IMR-90 (cell line): ENCODE results near the gene FBLIM1. TPM values are rescaled to one million over a fixed set of nuclear protein-coding genes. Genes with fewer than 3 reads are reported as not detected.

ENCODE experiments used
- ATAC-seq: fragments of 200-7000 bp; cut with Tn5 transposase; 2 replicates; pipeline ENCODE4 v1.9.1; 2020; ENCODE audit warnings: low read depth, mild to moderate bottlenecking, moderate library complexity
- BruUV-seq: library from RNA; stranded (reverse); fragments of 400-500 nt; replicated peaks from 2 replicates; lab custom pipeline; 2021; lab: Mats Ljungman, UMichigan
- CTCF ChIA-PET: fragments of 300-600 bp; formaldehyde crosslinking; extraction: SDS; loops from one replicate; lab custom pipeline; 2021; ENCODE audit warnings: antibody characterized with exemption; lab: Yijun Ruan, JAX
- POLR2A ChIA-PET: fragments of 300-600 bp; sonication (Branson Sonifier 250); formaldehyde crosslinking; loops from one replicate; lab custom pipeline; 2022; ENCODE audit warnings: antibody characterized with exemption; ENCODE audit not compliant: unreplicated experiment; lab: Charles Lee
- DNase-seq: peaks from one replicate; pipeline ENCODE4 v3.0.0; 2013
- H2AFZ ChIP-seq: replicated peaks from 2 replicates; pipeline ENCODE3; 2013; ENCODE audit warnings: low read length, mild to moderate bottlenecking; ENCODE audit not compliant: poor library complexity
- H2AK5ac ChIP-seq: 2 replicates; pipeline ENCODE4 v1.6.1; 2013; ENCODE audit warnings: low read depth, low read length, inconsistent platforms
- H2AK9ac ChIP-seq: replicated peaks from 2 replicates; pipeline ENCODE3; 2013; ENCODE audit warnings: mild to moderate bottlenecking, low read depth, low read length, moderate library complexity; ENCODE audit not compliant: poor library complexity
- H2BK120ac ChIP-seq: 2 replicates; pipeline ENCODE4 v1.6.1; 2013; ENCODE audit warnings: low read depth, low read length, inconsistent platforms
- H2BK15ac ChIP-seq: 3 replicates; pipeline ENCODE4 v1.6.1; 2013; ENCODE audit warnings: low read depth, low read length, inconsistent platforms
- H2BK20ac ChIP-seq: 2 replicates; pipeline ENCODE4 v1.6.1; 2013; ENCODE audit warnings: low read depth, mild to moderate bottlenecking, inconsistent platforms, low read length, moderate library complexity
- H2BK5ac ChIP-seq: 2 replicates; pipeline ENCODE4 v1.6.1; 2013; ENCODE audit warnings: mild to moderate bottlenecking, low read depth, low read length, inconsistent platforms; ENCODE audit not compliant: poor library complexity, severe bottlenecking
- H3K14ac ChIP-seq: replicated peaks from 2 replicates; pipeline ENCODE4 v1.6.1; 2013; ENCODE audit warnings: low read depth, low read length, inconsistent platforms
- H3K18ac ChIP-seq: 2 replicates; pipeline ENCODE4 v1.6.1; 2013; ENCODE audit warnings: low read depth, low read length, control low read depth
- H3K23ac ChIP-seq: 2 replicates; pipeline ENCODE4 v1.6.1; 2013; ENCODE audit warnings: low read depth, low read length, inconsistent platforms
- H3K27ac ChIP-seq: 2 replicates; pipeline ENCODE4 v1.5.1; 2013; ENCODE audit warnings: mild to moderate bottlenecking, control low read depth, low read length; ENCODE audit not compliant: insufficient read depth
- H3K27me3 ChIP-seq: 2 replicates; pipeline ENCODE4 v1.6.1; 2013; ENCODE audit warnings: low read length; ENCODE audit not compliant: control insufficient read depth, insufficient read depth
- H3K36me3 ChIP-seq: 2 replicates; pipeline ENCODE4 v1.6.1; 2013; ENCODE audit warnings: low read length, mixed read lengths; ENCODE audit not compliant: control insufficient read depth, insufficient read depth
- H3K4ac ChIP-seq: 2 replicates; pipeline ENCODE4 v1.6.1; 2013; ENCODE audit warnings: low read depth, low read length, inconsistent platforms
- H3K4me1 ChIP-seq: 2 replicates; pipeline ENCODE4 v1.6.1; 2013; ENCODE audit warnings: low read length, mixed read lengths; ENCODE audit not compliant: control insufficient read depth, insufficient read depth
- H3K4me2 ChIP-seq: 2 replicates; pipeline ENCODE4 v1.6.1; 2013; ENCODE audit warnings: low read depth, mild to moderate bottlenecking, control low read depth, low read length, moderate library complexity
- H3K4me3 ChIP-seq: 2 replicates; pipeline ENCODE4 v1.5.1; 2013; ENCODE audit warnings: low read depth, mild to moderate bottlenecking, control low read depth, low read length, moderate library complexity; ENCODE audit not compliant: insufficient read depth
- H3K56ac ChIP-seq: 2 replicates; pipeline ENCODE4 v1.6.1; 2013; ENCODE audit warnings: low read length, inconsistent platforms; ENCODE audit not compliant: insufficient read depth; ENCODE audit errors: extremely low read depth
- H3K79me1 ChIP-seq, 2 experiments: 2 replicates each; pipeline ENCODE4 v1.6.1; 2013; ENCODE audit warnings: low read length in 2 of 2, inconsistent platforms in 1 of 2, low read depth in 1 of 2
- H3K9ac ChIP-seq: 2 replicates; pipeline ENCODE4 v1.6.1; 2013; ENCODE audit warnings: low read depth, low read length, control low read depth
- H3K9me1 ChIP-seq: 2 replicates; pipeline ENCODE4 v1.6.1; 2013; ENCODE audit warnings: low read length, inconsistent platforms; ENCODE audit not compliant: insufficient read depth
- H3K9me3 ChIP-seq: 2 replicates; pipeline ENCODE4 v1.6.1; 2013; ENCODE audit warnings: low read length; ENCODE audit not compliant: control insufficient read depth, insufficient read depth
- H4K20me1 ChIP-seq: 2 replicates; pipeline ENCODE4 v1.6.1; 2013; ENCODE audit warnings: low read length, inconsistent platforms; ENCODE audit not compliant: insufficient read depth
- H4K5ac ChIP-seq: 2 replicates; pipeline ENCODE4 v1.6.1; 2013; ENCODE audit warnings: mild to moderate bottlenecking, low read depth, low read length, control low read depth
- H4K8ac ChIP-seq, 2 experiments: 2 replicates each; pipeline ENCODE4 v1.6.1; 2013; ENCODE audit warnings: low read depth in 2 of 2, low read length in 2 of 2, control low read depth in 1 of 2, inconsistent platforms in 1 of 2
- H4K91ac ChIP-seq: 2 replicates; pipeline ENCODE4 v1.6.1; 2013; ENCODE audit warnings: low read depth, low read length, inconsistent platforms; ENCODE audit not compliant: insufficient read depth
- BHLHE40 ChIP-seq: fragments of 150-350 bp; IDR thresholded peaks from 2 replicates; pipeline ENCODE4 v1.6.1; 2016; ENCODE audit warnings: mild to moderate bottlenecking, low read depth, low read length
- CEBPB ChIP-seq: IDR thresholded peaks from 2 replicates; pipeline ENCODE4 v1.6.1; 2012; ENCODE audit warnings: low read depth, low read length, improper control_type of control experiment
- ELK1 ChIP-seq: fragments of 150-350 bp; IDR thresholded peaks from 2 replicates; pipeline ENCODE4 v1.6.1; 2016; ENCODE audit warnings: low read depth, mild to moderate bottlenecking, low read length, moderate library complexity, borderline replicate concordance
- MAFK ChIP-seq: IDR thresholded peaks from 2 replicates; pipeline ENCODE4 v1.6.1; 2012; ENCODE audit warnings: low read depth, low read length, improper control_type of control experiment
- MXI1 ChIP-seq: IDR thresholded peaks from 2 replicates; pipeline ENCODE4 v1.6.1; 2012; ENCODE audit warnings: low read depth, mild to moderate bottlenecking, low read length, moderate library complexity, borderline replicate concordance
- NFE2L2 ChIP-seq: fragments of 150-350 bp; IDR thresholded peaks from 2 replicates; pipeline ENCODE4 v1.6.1; 2016; ENCODE audit warnings: low read depth, mild to moderate bottlenecking, low read length
- POLR2A ChIP-seq: IDR thresholded peaks from 2 replicates; pipeline ENCODE4 v1.6.1; 2012; ENCODE audit warnings: mild to moderate bottlenecking, low read depth, low read length
- RCOR1 ChIP-seq: IDR thresholded peaks from 2 replicates; pipeline ENCODE4 v1.6.1; 2012; ENCODE audit warnings: mild to moderate bottlenecking, low read length, improper control_type of control experiment; ENCODE audit not compliant: insufficient replicate concordance
- RFX5 ChIP-seq: IDR thresholded peaks from 2 replicates; pipeline ENCODE4 v1.8.0; 2012; ENCODE audit warnings: low read depth, mild to moderate bottlenecking, low read length, moderate library complexity
- SMC3 ChIP-seq: fragments of 150-350 bp; IDR thresholded peaks from 2 replicates; pipeline ENCODE4 v1.6.1; 2016; ENCODE audit warnings: low read depth, mild to moderate bottlenecking, antibody characterized with exemption, low read length, moderate library complexity
- WGBS, 2 experiments: methylation state at CpG; one replicate each; pipeline versions ENCODE4 v1.1.5 to v1.1.7; 2013; ENCODE audit warnings: missing lambda C conversion rate in 2 of 2; ENCODE audit not compliant: insufficient read length in 1 of 2; ENCODE audit errors: extremely low coverage in 2 of 2; 5-methylcytosine and 5-hydroxymethylcytosine counted together
- dilution Hi-C: fragments of 300-500 bp; cut with HindIII; formaldehyde crosslinking; loops from one replicate; pipeline ENCODE4 v1.14.3; 2018; ENCODE audit warnings: low sequenced_read_pairs; ENCODE audit not compliant: unreplicated experiment
- in situ Hi-C: fragments of 300-500 bp; cut with MboI; formaldehyde crosslinking; loops from 3 replicates; pipeline ENCODE4 v1.14.3; 2019; ENCODE audit warnings: low sequenced_read_pairs, inconsistent platforms, mixed read lengths
- intact Hi-C: fragments of 100-400 bp; cut with micrococcal nuclease; formaldehyde crosslinking; loops from 2 replicates; pipeline ENCODE4 v1.10.0; 2022
- polyA plus RNA-seq, 3 experiments: library from polyadenylated mRNA; depleted of rRNA; stranded (reverse); fragments of >200 nt; gene quantifications; 2 replicates each; pipeline ENCODE4 v1.2.3, GENCODE V29; 2012; ENCODE audit warnings: low replicate concordance in 1 of 3
- total RNA-seq: library from RNA; depleted of rRNA; stranded (reverse); fragments of >200 nt; gene quantifications from 2 replicates; pipeline ENCODE4 v1.2.3, GENCODE V29; 2012
- TF ChIP-seq, protein P1 (sequence below): conservative IDR thresholded peaks from 2 replicates; pipeline ENCODE4 v1.5.1; 2012; ENCODE audit warnings: mild to moderate bottlenecking, low read depth, low read length, improper control_type of control experiment

Gene FBLIM1
- total and polyA plus RNA-seq, 2 of the 4 experiments (the other 2 are of a cell fraction): 52.2 to 140 TPM

- Histone ChIP-seq H3K9ac (no peak overlapping the region), H2BK120ac (no peak overlapping the region), H3K4me1 (no peaks in the 10 kb centered on the region), H3K27me3 (no peaks in the 10 kb centered on the region), H3K79me1 (peaks cover 9 to 21% of the 10 kb centered on the region in 2 experiments; a peak in 2 of 4 replicates), H4K8ac (no peak overlapping the region), H3K4ac (no peak overlapping the region), H3K14ac (no peak overlapping the region), H2BK20ac (no peak overlapping the region), H2AK5ac (no peak overlapping the region), H3K27ac (no peak overlapping the region), H4K91ac (no peak overlapping the region), H3K56ac (no peak overlapping the region), H4K20me1 (0 out of 2 replicates have a peak, but pooled peaks cover 5% of the 10 kb centered on the region), H4K5ac (no peak overlapping the region), H3K18ac (no peak overlapping the region), H3K9me3 (no peaks in the 10 kb centered on the region), H3K9me1 (no peaks in the 10 kb centered on the region), H2BK15ac (no peak overlapping the region), H3K4me2 (no peak overlapping the region), H3K23ac (no peak overlapping the region), H2AFZ (no peak overlapping the region), H2AK9ac (no peak overlapping the region), H3K4me3 (no peak overlapping the region), H3K36me3 (peaks cover 75% of the 10 kb centered on the region), H2BK5ac (no peak overlapping the region)
- ChIA-PET POLR2A (no interaction called here), CTCF (interaction anchor here (0.6 kb wide), 2 partner anchors 110 to 144 kb away, joined by 3 read pairs; no protein-coding TSS in a partner anchor)
- no TSS peak for BruUV-seq
- TF ChIP-seq CEBPB (no peak), RCOR1 (no peak), NFE2L2 (no peak), ELK1 (no peak), MAFK (no peak), SMC3 (no peak), MXI1 (no peak), POLR2A (no peak), BHLHE40 (no peak), RFX5 (no peak)
- TF ChIP-seq, protein P1, sequence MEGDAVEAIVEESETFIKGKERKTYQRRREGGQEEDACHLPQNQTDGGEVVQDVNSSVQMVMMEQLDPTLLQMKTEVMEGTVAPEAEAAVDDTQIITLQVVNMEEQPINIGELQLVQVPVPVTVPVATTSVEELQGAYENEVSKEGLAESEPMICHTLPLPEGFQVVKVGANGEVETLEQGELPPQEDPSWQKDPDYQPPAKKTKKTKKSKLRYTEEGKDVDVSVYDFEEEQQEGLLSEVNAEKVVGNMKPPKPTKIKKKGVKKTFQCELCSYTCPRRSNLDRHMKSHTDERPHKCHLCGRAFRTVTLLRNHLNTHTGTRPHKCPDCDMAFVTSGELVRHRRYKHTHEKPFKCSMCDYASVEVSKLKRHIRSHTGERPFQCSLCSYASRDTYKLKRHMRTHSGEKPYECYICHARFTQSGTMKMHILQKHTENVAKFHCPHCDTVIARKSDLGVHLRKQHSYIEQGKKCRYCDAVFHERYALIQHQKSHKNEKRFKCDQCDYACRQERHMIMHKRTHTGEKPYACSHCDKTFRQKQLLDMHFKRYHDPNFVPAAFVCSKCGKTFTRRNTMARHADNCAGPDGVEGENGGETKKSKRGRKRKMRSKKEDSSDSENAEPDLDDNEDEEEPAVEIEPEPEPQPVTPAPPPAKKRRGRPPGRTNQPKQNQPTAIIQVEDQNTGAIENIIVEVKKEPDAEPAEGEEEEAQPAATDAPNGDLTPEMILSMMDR: no peak
- ATAC-seq (no peak), DNase-seq (no peak)
- intact Hi-C loops: no loop called here
- 70% methylated on average over 2 of the region's 4 CpGs; no CpG with 5 or more reads in 1 of the 2 experiments for WGBS, 2 experiments
- in situ Hi-C loops: no loop called here
- dilution Hi-C loops: no loop called here
Measured at GRCh38 chr1:15722411-15722810, 36.2 kb upstream of the FBLIM1 start.
